D721Med (cell line): ENCODE measurements around the gene SERPINA7.

Experiments used
- DNase-seq: peaks from one replicate; pipeline ENCODE4 v3.0.0; 2011; ENCODE audit warnings: low spot score; ENCODE audit not compliant: insufficient read length
- FAIRE-seq: peaks from 2 replicates; lab custom pipeline; 2011; peaks lifted over from hg19 to GRCh38; lab: Jason Lieb, UNC
- TF ChIP-seq, protein P1 (sequence below): IDR thresholded peaks from 2 replicates; pipeline ENCODE4 v1.5.1; 2012; ENCODE audit warnings: mild to moderate bottlenecking, control low read depth; ENCODE audit not compliant: insufficient read depth; ENCODE audit errors: missing control alignments

The SERPINA7 gene

GRCh38 chrX:106036716-106037115 lies 1.8 kb downstream of the SERPINA7 start:
- TF ChIP-seq, protein P1, sequence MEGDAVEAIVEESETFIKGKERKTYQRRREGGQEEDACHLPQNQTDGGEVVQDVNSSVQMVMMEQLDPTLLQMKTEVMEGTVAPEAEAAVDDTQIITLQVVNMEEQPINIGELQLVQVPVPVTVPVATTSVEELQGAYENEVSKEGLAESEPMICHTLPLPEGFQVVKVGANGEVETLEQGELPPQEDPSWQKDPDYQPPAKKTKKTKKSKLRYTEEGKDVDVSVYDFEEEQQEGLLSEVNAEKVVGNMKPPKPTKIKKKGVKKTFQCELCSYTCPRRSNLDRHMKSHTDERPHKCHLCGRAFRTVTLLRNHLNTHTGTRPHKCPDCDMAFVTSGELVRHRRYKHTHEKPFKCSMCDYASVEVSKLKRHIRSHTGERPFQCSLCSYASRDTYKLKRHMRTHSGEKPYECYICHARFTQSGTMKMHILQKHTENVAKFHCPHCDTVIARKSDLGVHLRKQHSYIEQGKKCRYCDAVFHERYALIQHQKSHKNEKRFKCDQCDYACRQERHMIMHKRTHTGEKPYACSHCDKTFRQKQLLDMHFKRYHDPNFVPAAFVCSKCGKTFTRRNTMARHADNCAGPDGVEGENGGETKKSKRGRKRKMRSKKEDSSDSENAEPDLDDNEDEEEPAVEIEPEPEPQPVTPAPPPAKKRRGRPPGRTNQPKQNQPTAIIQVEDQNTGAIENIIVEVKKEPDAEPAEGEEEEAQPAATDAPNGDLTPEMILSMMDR = no peak
- DNase-seq (no peak), FAIRE-seq (no peak)

DNA sequence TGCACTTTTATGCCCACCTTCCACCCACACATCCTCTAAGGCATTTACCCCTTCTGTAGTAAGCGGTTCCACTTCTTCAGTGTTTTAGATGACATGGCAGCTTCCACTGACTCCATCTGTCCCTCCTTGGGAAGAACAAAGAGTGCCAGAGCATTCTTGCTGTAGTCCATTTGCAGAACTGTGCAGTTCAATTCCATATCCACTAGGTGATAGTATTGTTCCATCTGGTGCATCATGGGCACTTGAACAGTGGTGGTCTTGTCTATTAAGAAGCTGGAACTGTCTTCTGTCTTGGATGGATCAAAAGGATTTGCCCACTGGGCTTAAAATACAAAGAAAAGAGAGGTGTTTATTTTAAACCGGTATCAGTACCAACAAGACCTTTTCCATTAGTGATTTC lies 3.5 kb downstream of the SERPINA7 start:
- DNase-seq (no peak), FAIRE-seq (no peak)
- TF ChIP-seq, protein P1 = peak; percentile 1

GRCh38 chrX:106023947-106024346 lies 14.6 kb downstream of the SERPINA7 start:
- FAIRE-seq (no peak), DNase-seq (no peak)
- TF ChIP-seq, protein P1 = no peak

GRCh38 chrX:106022238-106022637 lies 16.3 kb downstream of the SERPINA7 start:
- DNase-seq (no peak), FAIRE-seq (no peak)
- TF ChIP-seq, protein P1 = no peak

DNA sequence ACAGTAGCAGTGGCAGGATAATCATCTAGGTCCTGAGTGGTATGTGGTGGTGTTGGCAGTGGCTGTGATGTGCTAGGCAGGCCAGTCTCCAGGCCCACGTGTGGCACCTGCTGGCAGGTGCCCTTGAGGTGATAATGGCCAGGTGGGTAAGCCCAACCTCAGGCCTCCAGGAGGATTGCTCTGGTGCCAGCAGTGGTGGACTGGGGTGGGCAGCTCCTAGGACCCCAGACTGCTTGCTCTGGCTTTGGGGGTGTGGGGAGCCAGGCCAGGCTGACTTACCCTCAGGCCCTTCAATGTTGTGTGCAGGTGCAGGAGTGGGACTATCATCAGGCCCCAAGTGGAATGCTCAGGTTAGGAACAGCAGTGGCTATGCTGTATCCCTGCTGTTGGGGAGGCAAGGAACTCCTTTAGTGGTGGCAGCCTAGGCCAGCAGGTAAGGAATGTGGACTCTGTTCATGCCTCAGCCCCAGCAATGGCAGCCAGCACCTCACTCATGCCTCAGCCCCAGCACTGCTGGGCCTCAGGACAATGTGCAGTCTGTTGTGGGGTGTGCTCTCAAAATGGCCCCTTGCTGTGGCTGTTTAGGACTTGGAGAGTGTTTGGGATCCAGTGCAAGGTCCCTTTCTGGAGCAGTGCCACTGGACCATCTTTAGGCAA lies 24.3 kb downstream of the SERPINA7 start:
- FAIRE-seq (no peak), DNase-seq (no peak)
- TF ChIP-seq, protein P1 = no peak

GRCh38 chrX:106009145-106009544 lies 29.4 kb downstream of the SERPINA7 start:
- TF ChIP-seq, protein P1 = no peak
- FAIRE-seq = no peak
- DNase-seq = no peak

DNA sequence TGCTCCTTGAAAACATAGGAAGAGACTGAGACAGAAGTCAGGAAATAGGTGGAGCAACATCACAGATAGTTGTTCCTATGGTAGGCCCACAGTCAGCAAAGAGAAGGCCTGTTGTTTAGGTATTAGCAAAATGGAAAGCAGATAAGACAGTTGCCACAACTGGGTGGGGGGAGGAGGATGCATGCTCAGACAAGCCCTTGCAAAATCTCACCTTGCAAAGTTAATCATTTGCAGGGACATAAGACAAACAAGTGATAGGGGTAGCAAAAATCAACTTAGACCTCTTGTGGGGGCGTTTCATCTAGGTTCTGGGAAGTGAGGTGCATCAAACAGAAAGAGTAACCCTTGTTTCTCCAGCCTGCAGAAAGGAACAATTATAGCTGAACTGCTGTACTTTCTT lies 30.7 kb downstream of the SERPINA7 start:
- TF ChIP-seq, protein P1 = no peak
- FAIRE-seq (no peak), DNase-seq (no peak)
